Left colon (tissue), 2 donors: ENCODE results near the gene MGST3. TPM values are rescaled to one million over a fixed set of nuclear protein-coding genes. Genes with fewer than 3 reads are reported as not detected.
A peak's percentile ranks its signal among the peaks of the same experiment; 100 is the strongest.
"Not testable (repeated sequence)": the region's sequence is repeated elsewhere in the genome, so short reads cannot be mapped to it uniquely, and the experiment has no call there.

Experiments used
- ATAC-seq: fragments of 200-7000 bp; cut with Tn5 transposase; one replicate; pipeline ENCODE4 v1.9.1; 2020; ENCODE audit warnings: mild to moderate bottlenecking, moderate library complexity
- DNase-seq, 2 donors: peaks; one replicate each; pipeline ENCODE4 v3.0.0-alpha.2; 2020
- intact Hi-C, 2 donors: fragments of 100-400 bp; cut with DNase I in 1 of 2; cut with micrococcal nuclease in 1 of 2; formaldehyde crosslinking; loops; one replicate each; pipeline versions ENCODE4 v1.11.2 to v1.14.0; 2022; cut with DNase I, micrococcal nuclease
- total RNA-seq, 2 donors: library from RNA; stranded (reverse); fragmentation: NEBNext Ultra II Directional; extraction: Animal tissue kit (Norgen Biotek cat#: 25700); gene quantifications; one replicate each; pipeline ENCODE4 v1.2.1, GENCODE V29; 2021
- donor health status: DM: no; HTN: no; CAD: no.
- donor health status: DM: yes; HTN: yes; CAD: no.

The MGST3 gene
- total RNA-seq, 2 donors from 2014 or later, result 366 to 451 TPM

DNA sequence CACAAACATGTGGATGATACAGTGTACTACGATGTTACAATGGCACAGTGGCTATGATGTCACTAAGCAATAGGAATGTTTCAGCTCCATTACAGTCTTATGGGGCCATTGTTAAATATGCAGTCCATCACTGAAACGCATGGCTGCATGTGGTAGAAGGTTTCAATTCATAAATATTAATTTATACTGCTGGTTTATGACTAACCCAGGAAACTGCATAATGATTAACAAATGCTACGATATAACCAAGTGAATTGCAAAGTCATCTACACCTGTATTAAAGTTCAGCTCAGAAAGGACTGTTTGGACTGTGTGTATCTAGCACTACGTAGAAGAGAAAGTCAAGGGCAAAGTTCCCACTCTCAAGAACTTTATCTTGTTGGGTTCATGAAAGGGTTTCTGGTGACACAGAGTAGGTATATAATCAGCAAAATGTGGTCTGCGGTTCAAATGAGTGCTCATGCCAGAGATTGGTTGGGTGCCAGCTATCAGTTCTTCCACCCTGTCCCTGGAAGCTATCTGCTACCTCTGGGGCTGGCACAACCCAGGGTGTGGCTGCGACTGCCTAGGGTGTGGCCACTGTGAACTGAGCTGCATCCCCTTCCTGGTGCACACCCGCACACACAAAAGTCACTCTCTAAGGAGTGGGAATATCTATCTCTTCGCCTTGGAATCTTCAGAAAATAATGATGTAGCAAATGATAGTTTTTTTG, 14.8 kb downstream of the MGST3 start:
- intact Hi-C loops, result no loop called here
- peak; percentile 89 for ATAC-seq
- DNase-seq, result peak; percentile 82 to 94

- DNase-seq (no peak), ATAC-seq (peak; percentile 68)
- intact Hi-C loops, result no loop called here
These were observed 16.5 kb downstream of the MGST3 start for GRCh38 chr1:165647517-165647916.

DNA sequence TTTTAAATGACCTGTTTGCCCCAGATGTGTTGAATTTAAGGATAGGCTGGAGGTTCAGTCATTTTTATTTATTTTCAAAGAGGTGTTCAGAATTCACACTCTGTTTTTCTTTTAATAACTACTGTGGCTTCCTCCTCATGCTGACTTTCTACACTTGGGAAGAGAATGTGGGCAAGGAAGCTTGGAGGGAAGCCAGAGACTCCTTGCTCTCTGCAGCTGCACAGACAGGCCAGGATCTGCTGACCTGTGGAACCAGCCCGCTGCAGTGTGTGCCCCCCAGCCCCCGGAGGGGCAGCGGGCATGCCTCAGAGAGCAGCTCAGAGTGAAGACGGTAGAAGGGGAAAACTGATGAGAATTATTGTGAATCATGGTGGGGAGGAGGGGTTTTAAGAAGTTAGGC, 16.9 kb downstream of the MGST3 start:
- no peak for ATAC-seq
- peak in 1 of 2 donors; percentile 35 for DNase-seq
- intact Hi-C loops, result no loop called here

DNA sequence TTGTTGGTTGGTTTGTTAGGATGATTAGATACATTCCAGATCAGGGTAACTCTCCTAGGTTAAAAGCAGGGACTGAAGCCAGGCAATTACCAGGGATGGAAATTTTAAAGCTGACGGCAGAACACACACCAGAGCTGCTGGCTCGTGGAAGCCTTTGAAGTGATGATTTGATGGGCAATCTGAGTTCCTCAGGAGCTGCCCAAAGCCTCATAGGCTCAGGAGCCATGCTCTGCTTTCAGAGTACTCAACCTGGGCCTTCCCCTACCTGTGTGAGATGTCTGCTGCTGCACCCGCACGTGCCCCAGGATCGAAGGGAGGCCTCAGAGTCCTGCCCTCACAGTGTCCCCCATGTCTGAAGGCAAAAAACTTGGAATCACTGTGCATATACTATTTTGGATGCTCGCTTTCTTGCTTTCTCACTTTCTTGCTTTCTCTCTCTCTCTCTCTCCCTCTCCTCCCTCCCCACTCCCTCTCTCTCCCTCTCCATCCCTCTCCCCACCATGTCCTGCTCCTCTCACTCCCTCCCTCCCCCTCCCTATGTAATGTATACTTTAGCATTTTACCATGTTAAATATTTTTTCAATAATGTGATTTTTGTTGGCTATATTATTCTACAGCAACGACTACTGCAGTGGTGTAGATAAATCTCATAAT, 18.0 kb downstream of the MGST3 start:
- intact Hi-C loops, result no loop called here
- no peak for DNase-seq
- no peak for ATAC-seq

GRCh38 chr1:165650981-165651625, 20.1 kb downstream of the MGST3 start:
- no peak for DNase-seq
- intact Hi-C loops, result no loop called here
- no peak for ATAC-seq

DNA sequence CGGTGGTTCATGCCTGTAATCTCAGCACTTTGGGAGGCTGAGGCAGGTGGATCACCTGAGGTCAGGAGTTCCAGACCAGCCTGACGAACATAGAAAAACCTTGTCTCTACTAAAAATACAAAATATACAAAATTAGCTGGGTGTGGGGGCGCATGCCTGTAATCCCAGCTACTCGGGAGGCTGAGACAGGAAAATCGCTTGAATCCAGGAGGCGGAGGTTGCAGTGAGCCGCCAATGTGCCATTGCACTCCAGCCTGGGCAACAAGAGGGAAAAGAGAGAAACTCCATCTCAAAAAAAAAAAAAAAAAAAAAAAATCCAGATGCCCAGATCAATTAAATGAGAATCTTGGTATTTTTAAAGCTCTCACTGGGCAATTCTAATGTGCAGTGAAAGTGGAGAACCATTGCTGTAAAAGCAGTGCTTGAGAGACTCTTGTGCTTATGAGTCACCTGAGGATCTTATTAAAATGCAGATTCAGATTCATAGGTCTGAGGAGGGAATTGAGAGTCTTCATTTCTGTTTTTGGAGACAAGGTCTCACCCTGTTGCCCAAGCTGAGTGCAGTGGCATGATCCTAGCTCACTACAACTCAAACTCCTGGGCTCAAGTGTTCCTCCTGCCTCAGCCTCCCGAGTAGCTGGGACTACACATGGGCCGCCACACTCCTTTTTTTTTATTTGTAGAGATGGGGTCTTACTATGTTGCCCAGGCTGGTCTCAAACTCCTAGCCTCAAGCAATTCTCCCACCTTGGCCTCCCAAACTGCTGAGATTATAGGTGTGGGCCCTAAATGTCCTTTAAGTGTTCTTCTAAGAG, 27.9 kb downstream of the MGST3 start:
- intact Hi-C loops, DNase-seq: not testable (repeated sequence)
- peak; percentile 9 for ATAC-seq

- ATAC-seq, result peak; percentile 5
- DNase-seq, result no peak
- intact Hi-C loops, result no loop called here
These were observed 28.5 kb downstream of the MGST3 start for GRCh38 chr1:165659581-165659895.

GRCh38 chr1:165661703-165662102, 30.7 kb downstream of the MGST3 start:
- ATAC-seq (no peak), DNase-seq (no peak)
- intact Hi-C loops, result no loop called here

DNA sequence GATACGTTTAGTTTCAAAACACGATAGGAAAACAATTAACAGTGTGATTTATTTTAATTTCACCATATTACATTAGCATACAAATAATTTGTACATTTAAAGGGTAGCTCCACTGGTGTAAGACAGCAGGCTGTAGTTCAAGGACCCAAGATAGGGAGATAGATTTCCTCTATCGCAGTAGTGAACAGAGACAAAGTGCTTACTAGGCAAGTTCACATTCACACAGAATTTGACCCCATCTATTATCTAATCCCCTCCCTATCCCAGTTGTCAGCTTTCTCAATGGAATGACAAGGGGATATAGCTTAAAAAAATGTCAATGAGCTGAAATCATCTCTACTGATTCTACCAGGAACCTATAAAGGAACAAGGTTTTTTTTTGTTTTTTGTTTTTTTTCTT, 31.2 kb downstream of the MGST3 start:
- intact Hi-C loops, result no loop called here
- DNase-seq (no peak), ATAC-seq (no peak)

DNA sequence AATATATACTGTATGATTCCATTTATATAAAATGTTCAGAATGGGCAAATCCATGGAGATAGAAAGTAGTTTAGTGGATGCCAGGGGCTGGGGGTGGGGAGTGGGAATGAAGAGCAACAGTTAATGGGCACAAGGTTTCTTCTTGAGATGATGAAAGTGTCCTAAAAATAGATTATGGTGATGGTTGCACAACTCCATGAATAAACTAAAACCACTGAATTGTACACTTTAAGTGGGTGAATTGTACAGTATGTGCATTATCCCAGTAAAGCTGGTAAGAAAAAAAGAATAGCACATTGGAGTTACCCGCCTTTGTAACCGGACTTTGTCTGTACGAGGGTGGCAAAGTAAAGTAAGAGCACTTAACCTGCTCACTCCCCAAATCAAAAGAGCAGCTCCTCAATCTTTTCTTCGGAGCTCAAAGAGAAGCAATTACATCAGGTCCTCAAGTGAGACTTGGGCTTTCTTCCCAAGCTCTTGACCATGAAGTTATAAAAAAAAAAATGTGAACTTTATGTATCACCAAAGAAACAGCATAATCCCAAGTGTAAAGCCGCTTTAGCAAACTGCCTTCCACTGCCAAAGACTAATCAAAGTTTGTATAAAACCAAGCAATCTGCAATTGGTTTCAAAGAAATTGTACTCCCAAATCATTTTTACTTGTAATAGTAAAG, 35.3 kb downstream of the MGST3 start:
- intact Hi-C loops, result no loop called here
- ATAC-seq (no peak), DNase-seq (no peak)

DNA sequence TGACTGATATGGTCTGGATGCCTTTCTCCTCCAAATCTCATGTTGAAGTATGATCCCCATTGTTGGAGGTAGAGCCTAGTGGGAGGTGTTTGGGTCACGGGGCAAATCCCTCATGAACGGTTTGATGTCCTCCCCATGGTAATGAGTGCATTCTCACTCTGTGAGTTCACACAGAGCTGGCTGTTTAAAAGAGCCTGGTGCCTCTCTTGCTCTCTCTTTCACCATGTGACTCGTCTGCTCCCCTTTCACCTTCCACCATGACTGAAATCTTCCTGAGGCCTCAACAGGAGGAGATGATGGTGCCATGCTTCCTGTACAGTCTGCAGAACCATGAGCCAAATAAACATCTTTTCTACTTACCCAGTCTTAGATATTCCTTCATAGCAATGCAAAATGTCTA, 37.1 kb downstream of the MGST3 start:
- DNase-seq (no peak), ATAC-seq (no peak)
- intact Hi-C loops, result no loop called here

GRCh38 chr1:165671526-165671925, 40.5 kb downstream of the MGST3 start:
- ATAC-seq, result no peak
- no peak for DNase-seq
- intact Hi-C loops, result no loop called here

DNA sequence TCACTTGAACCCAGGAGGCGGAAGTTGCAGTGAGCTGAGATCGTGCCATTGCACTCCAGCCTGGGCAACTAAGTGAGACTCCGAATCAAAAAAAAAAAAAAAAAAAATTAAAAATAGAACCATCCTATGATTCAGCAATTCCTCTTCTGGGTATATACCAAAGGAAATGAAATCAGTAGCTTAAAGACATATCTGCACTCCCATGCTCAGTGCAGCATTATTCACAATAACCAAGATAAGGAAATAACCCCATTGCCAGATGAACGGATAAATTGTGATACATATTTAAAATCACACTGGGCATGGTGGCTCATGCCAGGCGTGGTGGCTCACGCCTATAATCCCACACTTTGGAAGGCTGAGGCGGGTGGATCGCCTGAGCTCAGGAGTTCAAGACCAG, 43.6 kb downstream of the MGST3 start:
- no peak for DNase-seq
- intact Hi-C loops, result no loop called here
- ATAC-seq, result no peak

DNA sequence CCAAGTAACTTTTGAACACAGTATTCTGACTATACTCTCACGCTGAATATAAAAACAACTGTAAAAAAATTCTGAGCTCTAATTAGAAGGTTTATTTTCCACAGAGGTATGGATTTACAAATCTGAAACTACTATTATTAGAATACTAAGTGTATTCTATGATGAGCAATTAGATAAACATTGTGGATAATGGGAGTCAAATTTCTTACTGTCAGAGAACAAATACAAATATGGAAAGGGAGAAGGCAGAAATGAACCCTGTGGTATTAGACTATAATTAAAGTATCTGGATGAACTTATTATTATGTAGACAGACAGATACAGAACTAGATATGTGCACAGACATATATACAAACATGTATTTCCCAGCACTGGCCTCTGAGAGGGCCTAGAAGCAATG, 44.8 kb downstream of the MGST3 start:
- ATAC-seq (no peak), DNase-seq (no peak)
- intact Hi-C loops, result no loop called here

GRCh38 chr1:165678509-165678908, 47.5 kb downstream of the MGST3 start:
- intact Hi-C loops, result no loop called here
- ATAC-seq, result no peak

GRCh38 chr1:165679282-165680036, 48.4 kb downstream of the MGST3 start:
- ATAC-seq, result no peak
- intact Hi-C loops, result no loop called here
- no peak for DNase-seq

More at GRCh38 chr1:165678509-165678908, 47.5 kb downstream of the MGST3 start:
- no peak for DNase-seq

- no peak for ATAC-seq
- intact Hi-C loops, result no loop called here
- no peak for DNase-seq
These were observed 49.3 kb downstream of the MGST3 start for GRCh38 chr1:165680303-165680702.

DNA sequence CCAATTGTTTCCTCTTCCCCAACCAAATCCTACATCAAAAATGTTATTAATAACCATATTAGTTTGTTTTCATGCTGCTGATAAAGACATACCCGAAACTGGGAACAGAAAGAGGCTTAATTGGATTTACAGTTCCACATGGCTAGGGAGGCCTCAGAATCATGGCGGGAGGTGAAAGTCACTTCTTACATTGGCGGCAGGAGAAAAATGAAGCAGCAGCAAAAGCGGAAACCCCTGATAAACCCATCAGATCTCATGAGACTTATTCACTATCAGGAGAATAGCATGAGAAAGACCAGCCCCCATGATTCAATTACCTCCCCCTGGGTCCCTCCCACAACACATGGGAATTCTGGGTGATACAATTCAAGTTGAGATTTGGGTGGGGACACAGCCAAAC, 49.7 kb downstream of the MGST3 start:
- ATAC-seq, DNase-seq, intact Hi-C loops: not testable (repeated sequence)
